Endothelial cell of umbilical vein (primary cell): ENCODE data around the gene HDAC10. TPM values are rescaled to one million over a fixed set of nuclear protein-coding genes. Genes with fewer than 3 reads are reported as not detected.

ENCODE experiments used
- BruUV-seq: library from RNA; stranded (reverse); fragments of 400-500 nt; replicated peaks from 2 replicates; lab custom pipeline; 2021; lab: Mats Ljungman, UMichigan
- CTCF ChIA-PET: fragments of 300-600, 350-600 bp; sonication (Branson Sonifier 250); formaldehyde crosslinking; loops from one replicate; lab custom pipeline; 2021; ENCODE audit warnings: antibody characterized with exemption, inconsistent platforms; lab: Charles Lee
- POLR2A ChIA-PET: fragments of 300-600, 350-600 bp; sonication (Branson Sonifier 250); formaldehyde crosslinking; loops from one replicate; lab custom pipeline; 2021; ENCODE audit warnings: antibody characterized with exemption, inconsistent platforms; lab: Charles Lee
- DNase-seq: peaks from one replicate; pipeline ENCODE4 v3.0.0-alpha.2; 2011; ENCODE audit warnings: low read depth, low spot score
- FAIRE-seq: peaks from 2 replicates; lab custom pipeline; 2011; peaks lifted over from hg19 to GRCh38; lab: Jason Lieb, UNC
- H2AFZ ChIP-seq: 2 replicates; pipeline ENCODE4 v1.6.0; 2012; ENCODE audit warnings: low read depth, low read length, control low read depth, inconsistent platforms
- H3K27ac ChIP-seq: 2 replicates; pipeline ENCODE4 v1.5.1; 2011; ENCODE audit warnings: low read depth, mild to moderate bottlenecking, control low read depth, low read length, moderate library complexity; ENCODE audit not compliant: insufficient read depth
- H3K27me3 ChIP-seq, 2 experiments: 2 replicates each; pipeline versions ENCODE4 v1.6.0 to v1.6.1; 2011; ENCODE audit warnings: low read length in 2 of 2, mixed read lengths in 1 of 2; ENCODE audit not compliant: control insufficient read depth in 2 of 2, insufficient read depth in 2 of 2
- H3K36me3 ChIP-seq, 2 experiments: 2 replicates in 1 of 2; 3 replicates in 1 of 2; pipeline ENCODE4 v1.5.1; 2011; ENCODE audit warnings: low read length in 2 of 2, mild to moderate bottlenecking in 1 of 2, moderate library complexity in 1 of 2; ENCODE audit not compliant: control insufficient read depth in 2 of 2, insufficient read depth in 2 of 2; ENCODE audit errors: extremely low read depth in 1 of 2
- H3K4me1 ChIP-seq: 3 replicates; pipeline ENCODE4 v1.5.1; 2011; ENCODE audit warnings: mild to moderate bottlenecking, low read length; ENCODE audit not compliant: control insufficient read depth, insufficient read depth; ENCODE audit errors: extremely low read depth
- H3K4me2 ChIP-seq: 2 replicates; pipeline ENCODE4 v1.6.1; 2011; ENCODE audit warnings: low read length, control low read depth, mixed read lengths; ENCODE audit not compliant: insufficient read depth
- H3K4me3 ChIP-seq, 3 experiments: fragments of 200-600 bp in 1 of 3; sonication (generic), shearing (Covaris generic) in 1 of 3; replicated peaks in 1 of 3; 2 replicates each; pipeline ENCODE4 v1.5.1; 2011 to 2016; ENCODE audit warnings: control low read depth in 3 of 3, low read length in 3 of 3, mild to moderate bottlenecking in 2 of 3, inconsistent platforms in 1 of 3, low read depth in 1 of 3, moderate library complexity in 1 of 3; ENCODE audit not compliant: insufficient read depth in 1 of 3
- H3K79me2 ChIP-seq: 2 replicates; pipeline ENCODE4 v1.6.0; 2012; ENCODE audit warnings: low read length, inconsistent platforms; ENCODE audit not compliant: control insufficient read depth, insufficient read depth
- H3K9ac ChIP-seq: replicated peaks from 2 replicates; pipeline ENCODE3; 2011; ENCODE audit warnings: low read length, control low read depth; ENCODE audit not compliant: insufficient read depth; ENCODE audit errors: extremely low read depth
- H3K9me1 ChIP-seq: replicated peaks from 3 replicates; pipeline ENCODE4 v1.6.0; 2011; ENCODE audit warnings: mild to moderate bottlenecking, low read length; ENCODE audit not compliant: control insufficient read depth, insufficient read depth; ENCODE audit errors: extremely low read depth
- H3K9me3 ChIP-seq: replicated peaks from 2 replicates; pipeline ENCODE4 v1.5.1; 2012; ENCODE audit warnings: low read length, inconsistent platforms; ENCODE audit not compliant: control insufficient read depth, insufficient read depth
- H4K20me1 ChIP-seq: replicated peaks from 2 replicates; pipeline ENCODE3; 2011; ENCODE audit warnings: mild to moderate bottlenecking, low read length; ENCODE audit not compliant: control insufficient read depth, insufficient read depth; ENCODE audit errors: extremely low read depth
- EZH2 ChIP-seq: IDR thresholded peaks from 2 replicates; pipeline ENCODE4 v1.6.1; 2012; ENCODE audit warnings: borderline replicate concordance, low read depth, mild to moderate bottlenecking, moderate library complexity, low read length, inconsistent platforms; ENCODE audit not compliant: severe bottlenecking
- FOS ChIP-seq: IDR thresholded peaks from 2 replicates; pipeline ENCODE4 v1.6.1; 2011; ENCODE audit warnings: mild to moderate bottlenecking, low read length, moderate library complexity, borderline replicate concordance; ENCODE audit not compliant: insufficient read depth
- GATA2 ChIP-seq: IDR thresholded peaks from 2 replicates; pipeline ENCODE4 v1.7.0; 2011; ENCODE audit warnings: low read depth, mild to moderate bottlenecking, moderate library complexity, mixed read lengths, low read length; ENCODE audit not compliant: insufficient read length, insufficient read depth
- JUN ChIP-seq: IDR thresholded peaks from 2 replicates; pipeline ENCODE4 v1.6.1; 2011; ENCODE audit warnings: borderline replicate concordance, low read depth; ENCODE audit not compliant: insufficient read length, insufficient read depth
- MAX ChIP-seq: IDR thresholded peaks from 2 replicates; pipeline ENCODE4 v1.6.1; 2011; ENCODE audit not compliant: insufficient read depth, insufficient read length
- MYC ChIP-seq: IDR thresholded peaks from one replicate; pipeline ENCODE4 v1.6.1; 2011; ENCODE audit warnings: mild to moderate bottlenecking, low read depth, low read length
- POLR2A ChIP-seq: IDR thresholded peaks from 2 replicates; pipeline ENCODE4 v1.6.1; 2012; ENCODE audit warnings: low read depth, mild to moderate bottlenecking, control low read depth, low read length
- POLR2AphosphoS5 ChIP-seq: IDR thresholded peaks from 2 replicates; pipeline ENCODE4 v1.6.1; 2012; ENCODE audit warnings: low read depth, mild to moderate bottlenecking, control low read depth, low read length, moderate library complexity; ENCODE audit not compliant: insufficient read depth
- dilution Hi-C: fragments of 300-500 bp; cut with MboI; formaldehyde crosslinking; loops from one replicate; pipeline ENCODE4 v1.15.0; 2019; ENCODE audit warnings: low sequenced_read_pairs; ENCODE audit not compliant: extremely low pct_ligation_motif_present
- intact Hi-C: fragments of 100-400 bp; cut with micrococcal nuclease; formaldehyde crosslinking; loops from one replicate; pipeline ENCODE4 v1.10.0; 2022
- polyA plus RNA-seq, 4 experiments: library from polyadenylated mRNA; depleted of rRNA in 3 of 4; stranded (reverse) in 3 of 4; unstranded in 1 of 4; fragments of >200 nt; gene quantifications; 2 replicates each; pipeline versions ENCODE4 v1.2.1 to v1.2.3, GENCODE V29; 2011 to 2012; ENCODE audit warnings: missing spikeins in 1 of 4
- total RNA-seq: library from RNA; stranded (reverse); gene quantifications from 2 replicates; pipeline ENCODE4 v1.2.3, GENCODE V29; 2021

The HDAC10 gene
- total and polyA plus RNA-seq, 2 donors (not counting 3 experiments of a cell fraction or from before 2014, with no cell fraction given): 32.6 to 47.0 TPM

- Histone ChIP-seq H3K27me3 (no peaks in the 10 kb centered on the region), H3K4me1 (peaks cover 2% of the 10 kb centered on the region), H3K4me3 (no peak overlapping the region), H3K27ac (no peak overlapping the region), H3K9me1 (no peaks in the 10 kb centered on the region), H3K79me2 (peaks cover 8% of the 10 kb centered on the region), H2AFZ (no peak overlapping the region), H3K9ac (no peak overlapping the region), H3K36me3 (peaks cover 32 to 78% of the 10 kb centered on the region in 2 experiments), H3K9me3 (no peaks in the 10 kb centered on the region), H3K4me2 (no peak overlapping the region), H4K20me1 (no peaks in the 10 kb centered on the region)
- no TSS peak for BruUV-seq
- FAIRE-seq (no peak), DNase-seq (no peak)
- dilution Hi-C loops (no loop called here), intact Hi-C loops (no loop called here)
- CTCF ChIA-PET: no interaction called here
- TF ChIP-seq POLR2A (no peak), FOS (no peak)
- POLR2A ChIA-PET: no interaction called here
Observed at GRCh38 chr22:50284479-50284878, 33.4 kb upstream of the HDAC10 start.

GRCh38 chr22:50283821-50284220 is 32.8 kb upstream of the HDAC10 start:
- no peak overlapping the region for H2AFZ ChIP-seq
- TF ChIP-seq POLR2AphosphoS5 (no peak), JUN (no peak), FOS (no peak), MAX (no peak), MYC (no peak), EZH2 (no peak), GATA2 (no peak), POLR2A (no peak)
- no TSS peak for BruUV-seq
- no peak for FAIRE-seq
- H3K4me2 ChIP-seq: no peak overlapping the region
- dilution Hi-C loops: no loop called here
- H3K9ac ChIP-seq: no peak overlapping the region
- ChIA-PET CTCF (no interaction called here), POLR2A (no interaction called here)
- intact Hi-C loops: no loop called here
- peaks cover 34 to 76% of the 10 kb centered on the region in 2 experiments for H3K36me3 ChIP-seq
- peaks cover 2% of the 10 kb centered on the region for H3K4me1 ChIP-seq
- H3K27ac ChIP-seq: no peak overlapping the region
- H3K9me3 ChIP-seq: no peaks in the 10 kb centered on the region
- no peak for DNase-seq
- H3K79me2 ChIP-seq: peaks cover 2% of the 10 kb centered on the region
- H4K20me1 ChIP-seq: no peaks in the 10 kb centered on the region
- no peaks in the 10 kb centered on the region for H3K9me1 ChIP-seq
- no peaks in the 10 kb centered on the region for H3K27me3 ChIP-seq
- H3K4me3 ChIP-seq: no peak overlapping the region
